ENCODE results near the gene PSME2. TPM values are rescaled to one million over a fixed set of nuclear protein-coding genes. Genes with fewer than 3 reads are reported as not detected.

Gene PSME2
- total RNA-seq, 2 experiments from 2014 or later = 81.7 to 83.2 TPM

DNA sequence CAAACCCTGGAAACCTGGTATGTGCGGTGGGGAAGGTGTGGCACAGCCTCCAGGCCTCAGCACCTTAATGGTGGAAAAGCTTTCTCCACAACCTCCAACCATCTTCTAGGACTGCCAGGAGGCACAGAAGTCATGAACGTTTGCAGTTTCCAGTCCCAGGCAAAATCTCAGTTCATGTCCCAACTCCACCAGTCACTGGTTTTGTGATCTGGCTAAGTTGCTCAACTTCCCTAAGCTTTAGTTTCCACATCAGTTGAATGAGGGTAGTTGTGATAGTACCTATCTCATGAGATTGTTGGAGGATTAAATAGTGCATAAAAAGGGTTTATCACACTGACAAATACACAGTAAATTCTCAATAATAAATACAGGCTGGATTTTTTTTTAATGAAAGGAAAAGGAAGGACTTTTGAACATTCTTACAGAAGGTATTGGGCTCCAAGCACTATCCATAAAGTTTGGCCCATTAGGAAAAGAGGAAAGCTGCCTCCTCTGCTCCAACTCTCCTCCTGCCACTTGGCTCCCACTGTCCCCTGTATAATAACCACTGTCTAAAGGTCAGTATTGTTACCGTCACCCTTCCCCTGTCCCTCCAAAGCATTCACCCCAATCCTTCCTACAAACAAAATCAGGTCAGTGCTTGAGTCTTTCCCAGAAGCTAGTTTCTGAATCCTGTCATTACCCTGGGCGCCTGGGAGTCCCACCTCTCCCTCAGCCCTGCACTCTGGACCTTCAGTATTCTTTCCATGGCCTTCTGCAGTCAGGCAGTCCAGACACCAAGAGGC is 46.0 kb downstream of the PSME2 start:
- H3K4me3 Mint-ChIP-seq = no peak overlapping the region
- Histone ChIP-seq H3K27me3 (ENCODE audit: control insufficient read depth in 1 of 2, insufficient read depth in 2 of 2, low read length in 2 of 2) (no peaks in the 10 kb centered on the region), H3K4me3 (ENCODE audit: low read length) (no peak overlapping the region), H3K27ac (ENCODE audit: low read depth in 1 of 2, low read length in 2 of 2) (no peak overlapping the region), H3K9me3 (ENCODE audit: control insufficient read depth in 1 of 2, insufficient read depth in 1 of 2, low read length in 2 of 2) (no peaks in the 10 kb centered on the region), H3K36me3 (ENCODE audit: insufficient read depth, low read length) (peaks cover 56% of the 10 kb centered on the region), H3K4me1 (ENCODE audit: insufficient read depth, low read length) (peaks cover 5% of the 10 kb centered on the region)
- no peaks in the 10 kb centered on the region for H3K27me3 Mint-ChIP-seq
- no peak for ATAC-seq (ENCODE audit: poor library complexity)
- H3K27ac Mint-ChIP-seq = no peak overlapping the region
- intact Hi-C loops (cut with DNase I, micrococcal nuclease) = loop anchor here in 1 of 2 experiments (5.0 kb wide), 1 partner anchor 468 kb away; no protein-coding TSS in a partner anchor
- H3K36me3 Mint-ChIP-seq (ENCODE audit: low read depth) = peaks cover 45% of the 10 kb centered on the region
- no peaks in the 10 kb centered on the region for H3K9me3 Mint-ChIP-seq
- TF ChIP-seq, protein P1, sequence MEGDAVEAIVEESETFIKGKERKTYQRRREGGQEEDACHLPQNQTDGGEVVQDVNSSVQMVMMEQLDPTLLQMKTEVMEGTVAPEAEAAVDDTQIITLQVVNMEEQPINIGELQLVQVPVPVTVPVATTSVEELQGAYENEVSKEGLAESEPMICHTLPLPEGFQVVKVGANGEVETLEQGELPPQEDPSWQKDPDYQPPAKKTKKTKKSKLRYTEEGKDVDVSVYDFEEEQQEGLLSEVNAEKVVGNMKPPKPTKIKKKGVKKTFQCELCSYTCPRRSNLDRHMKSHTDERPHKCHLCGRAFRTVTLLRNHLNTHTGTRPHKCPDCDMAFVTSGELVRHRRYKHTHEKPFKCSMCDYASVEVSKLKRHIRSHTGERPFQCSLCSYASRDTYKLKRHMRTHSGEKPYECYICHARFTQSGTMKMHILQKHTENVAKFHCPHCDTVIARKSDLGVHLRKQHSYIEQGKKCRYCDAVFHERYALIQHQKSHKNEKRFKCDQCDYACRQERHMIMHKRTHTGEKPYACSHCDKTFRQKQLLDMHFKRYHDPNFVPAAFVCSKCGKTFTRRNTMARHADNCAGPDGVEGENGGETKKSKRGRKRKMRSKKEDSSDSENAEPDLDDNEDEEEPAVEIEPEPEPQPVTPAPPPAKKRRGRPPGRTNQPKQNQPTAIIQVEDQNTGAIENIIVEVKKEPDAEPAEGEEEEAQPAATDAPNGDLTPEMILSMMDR (IDR thresholded peaks at IDR 0.05) = no peak
- ChIA-PET POLR2A (no interaction called here), CTCF (interaction anchor here (0.8 to 2.2 kb wide), 2 partner anchors 8 to 10 kb away, joined by 3 to 5 read pairs; no protein-coding TSS in a partner anchor)
- peaks cover 13% of the 10 kb centered on the region for H3K4me1 Mint-ChIP-seq (ENCODE audit: low read depth)
- DNase-seq = no peak

DNA sequence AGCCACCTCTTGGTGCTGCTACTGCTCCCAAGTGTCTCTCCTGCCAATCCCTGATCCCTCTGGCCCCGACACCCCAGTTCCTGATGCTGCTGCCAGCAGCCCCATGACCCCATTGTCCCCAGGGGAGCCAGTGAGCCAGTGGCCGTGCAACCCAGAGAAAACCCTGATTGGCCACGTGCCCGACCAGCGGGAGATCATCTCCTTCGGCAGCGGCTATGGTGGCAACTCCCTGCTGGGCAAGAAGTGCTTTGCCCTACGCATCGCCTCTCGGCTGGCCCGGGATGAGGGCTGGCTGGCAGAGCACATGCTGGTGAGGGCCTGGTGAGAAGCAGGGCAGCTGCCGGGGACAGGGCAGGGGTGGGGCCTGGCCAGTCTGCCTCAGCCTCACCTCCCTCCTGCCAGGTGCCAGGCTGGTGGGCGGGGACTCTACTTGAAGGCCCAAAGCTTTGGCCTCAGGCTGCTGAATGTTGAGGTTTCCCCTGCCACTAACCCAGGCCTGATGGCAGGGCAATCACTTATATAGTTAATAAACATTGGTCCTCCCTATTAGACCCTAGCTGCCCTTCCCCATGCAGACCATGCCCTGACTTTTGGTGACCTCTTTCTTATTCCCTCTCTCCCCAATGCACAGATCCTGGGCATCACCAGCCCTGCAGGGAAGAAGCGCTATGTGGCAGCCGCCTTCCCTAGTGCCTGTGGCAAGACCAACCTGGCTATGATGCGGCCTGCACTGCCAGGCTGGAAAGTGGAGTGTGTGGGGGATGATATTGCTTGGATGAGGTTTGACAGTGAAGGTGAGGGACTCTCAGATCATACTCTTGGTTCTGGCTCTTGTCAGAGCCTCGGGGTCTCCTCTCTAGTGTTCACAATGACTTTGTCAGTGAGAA is 47.2 kb downstream of the PSME2 start:
- Mint-ChIP-seq H3K4me1 (ENCODE audit: low read depth) (peaks cover 23% of the 10 kb centered on the region), H3K36me3 (ENCODE audit: low read depth) (peaks cover 51% of the 10 kb centered on the region), H3K9me3 (no peaks in the 10 kb centered on the region), H3K4me3 (no peak overlapping the region), H3K27me3 (no peaks in the 10 kb centered on the region), H3K27ac (no peak overlapping the region)
- no peak for ATAC-seq (ENCODE audit: poor library complexity)
- intact Hi-C loops (cut with DNase I, micrococcal nuclease) = loop anchor here in 1 of 2 experiments (10.0 kb wide), 1 partner anchor 124 kb away; no protein-coding TSS in a partner anchor
- Histone ChIP-seq H3K27ac (ENCODE audit: low read depth in 1 of 2, low read length in 2 of 2) (no peak overlapping the region), H3K27me3 (ENCODE audit: control insufficient read depth in 1 of 2, insufficient read depth in 2 of 2, low read length in 2 of 2) (no peaks in the 10 kb centered on the region), H3K4me1 (ENCODE audit: insufficient read depth, low read length) (peaks cover 16% of the 10 kb centered on the region), H3K9me3 (ENCODE audit: control insufficient read depth in 1 of 2, insufficient read depth in 1 of 2, low read length in 2 of 2) (no peaks in the 10 kb centered on the region), H3K4me3 (ENCODE audit: low read length) (no peak overlapping the region), H3K36me3 (ENCODE audit: insufficient read depth, low read length) (peaks cover 54% of the 10 kb centered on the region)
- ChIA-PET POLR2A (no interaction called here), CTCF (interaction anchor here (2.2 kb wide), 1 partner anchor 10 kb away, joined by 5 read pairs; no protein-coding TSS in a partner anchor)
- TF ChIP-seq, protein P1 (IDR thresholded peaks at IDR 0.05) = no peak
- DNase-seq = no peak

DNA sequence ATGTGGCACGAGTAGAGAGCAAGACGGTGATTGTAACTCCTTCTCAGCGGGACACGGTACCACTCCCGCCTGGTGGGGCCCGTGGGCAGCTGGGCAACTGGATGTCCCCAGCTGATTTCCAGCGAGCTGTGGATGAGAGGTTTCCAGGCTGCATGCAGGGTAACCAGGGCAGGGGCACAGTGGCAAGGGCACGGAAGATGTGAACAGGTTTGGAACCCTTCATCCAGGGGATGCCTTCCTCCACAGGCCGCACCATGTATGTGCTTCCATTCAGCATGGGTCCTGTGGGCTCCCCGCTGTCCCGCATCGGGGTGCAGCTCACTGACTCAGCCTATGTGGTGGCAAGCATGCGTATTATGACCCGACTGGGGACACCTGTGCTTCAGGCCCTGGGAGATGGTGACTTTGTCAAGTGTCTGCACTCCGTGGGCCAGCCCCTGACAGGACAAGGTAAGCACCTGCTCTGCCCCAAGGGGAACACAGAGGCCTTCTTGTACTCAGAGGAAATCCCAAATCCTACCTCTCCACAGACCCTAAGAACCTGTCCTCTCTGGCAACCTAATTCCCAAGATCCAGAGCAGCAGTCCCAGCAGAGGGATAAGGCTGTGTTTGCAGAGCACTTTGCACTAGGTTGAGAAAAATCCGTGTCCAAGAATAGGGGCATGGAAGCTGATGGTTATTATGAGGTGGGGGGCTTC is 48.0 kb downstream of the PSME2 start:
- no peak overlapping the region for H3K27ac Mint-ChIP-seq
- peaks cover 43% of the 10 kb centered on the region for H3K36me3 Mint-ChIP-seq (ENCODE audit: low read depth)
- Histone ChIP-seq H3K27ac (ENCODE audit: low read depth in 1 of 2, low read length in 2 of 2) (no peak overlapping the region), H3K27me3 (ENCODE audit: control insufficient read depth in 1 of 2, insufficient read depth in 2 of 2, low read length in 2 of 2) (no peaks in the 10 kb centered on the region), H3K4me1 (ENCODE audit: insufficient read depth, low read length) (peaks cover 21% of the 10 kb centered on the region), H3K36me3 (ENCODE audit: insufficient read depth, low read length) (peaks cover 46% of the 10 kb centered on the region), H3K4me3 (ENCODE audit: low read length) (no peak overlapping the region), H3K9me3 (ENCODE audit: control insufficient read depth in 1 of 2, insufficient read depth in 1 of 2, low read length in 2 of 2) (no peaks in the 10 kb centered on the region)
- ATAC-seq (ENCODE audit: poor library complexity) = no peak
- H3K4me1 Mint-ChIP-seq (ENCODE audit: low read depth) = peaks cover 27% of the 10 kb centered on the region
- DNase-seq = no peak
- H3K27me3 Mint-ChIP-seq = no peaks in the 10 kb centered on the region
- H3K4me3 Mint-ChIP-seq = no peak overlapping the region
- no peaks in the 10 kb centered on the region for H3K9me3 Mint-ChIP-seq
- ChIA-PET POLR2A (interaction anchor here (8.5 kb wide), 1 partner anchor 18 kb away, joined by 89 read pairs; no protein-coding TSS in a partner anchor), CTCF (interaction anchor here (7.3 kb wide), 1 partner anchor 10 kb away, joined by 63 read pairs; no protein-coding TSS in a partner anchor)
- intact Hi-C loops (cut with DNase I, micrococcal nuclease) = loop anchor here in 1 of 2 experiments (10.0 kb wide), 1 partner anchor 124 kb away; no protein-coding TSS in a partner anchor
- TF ChIP-seq, protein P1 (IDR thresholded peaks at IDR 0.05) = no peak

Data from CD4-positive, alpha-beta T cell (primary cell).